Panc1 (cell line): Measurements from ENCODE around the gene SMPD1. TPM values are rescaled to one million over a fixed set of nuclear protein-coding genes. Genes with fewer than 3 reads are reported as not detected.

Experiments
- ATAC-seq: fragments of 200-7000 bp; cut with Tn5 transposase; 2 replicates; pipeline ENCODE4 v1.9.1; 2020; ENCODE audit warnings: mild to moderate bottlenecking, moderate library complexity
- BruUV-seq: library from RNA; stranded (reverse); fragments of 400-500 nt; replicated peaks from 2 replicates; lab custom pipeline; 2021; lab: Mats Ljungman, UMichigan
- CTCF ChIA-PET: fragments of 300-600 bp; sonication (Branson Sonifier 250); formaldehyde crosslinking; loops from one replicate; lab custom pipeline; 2022; ENCODE audit warnings: antibody characterized with exemption; lab: Charles Lee
- POLR2A ChIA-PET: fragments of 300-600 bp; sonication (Branson Sonifier 250); formaldehyde crosslinking; loops from one replicate; lab custom pipeline; 2022; ENCODE audit warnings: antibody characterized with exemption; lab: Charles Lee
- DNase-seq: peaks from one replicate; pipeline ENCODE4 v3.0.0-alpha.2; 2010; ENCODE audit warnings: low read depth, low spot score
- H3K27ac ChIP-seq: 2 replicates; pipeline ENCODE4 v1.5.1; 2011; ENCODE audit warnings: mild to moderate bottlenecking, low read length, inconsistent platforms
- H3K27me3 ChIP-seq: fragments of 200-500 bp; sonication (Bioruptor generic); 2 replicates; pipeline ENCODE4 v1.6.0; 2014; ENCODE audit warnings: low read length, inconsistent platforms; ENCODE audit not compliant: control insufficient read depth, insufficient read depth
- H3K36me3 ChIP-seq: fragments of 200-500 bp; sonication (Bioruptor generic); 2 replicates; pipeline ENCODE4 v1.5.1; 2014; ENCODE audit warnings: inconsistent platforms, mild to moderate bottlenecking, low read length, moderate library complexity; ENCODE audit not compliant: control insufficient read depth, insufficient read depth
- H3K4me1 ChIP-seq: 2 replicates; pipeline ENCODE4 v1.5.1; 2011; ENCODE audit warnings: inconsistent platforms, mild to moderate bottlenecking, low read length, moderate library complexity; ENCODE audit not compliant: control insufficient read depth, insufficient read depth
- H3K4me3 ChIP-seq, 2 experiments: 2 replicates each; pipeline ENCODE4 v1.5.1; 2011 to 2012; ENCODE audit warnings: low read depth in 2 of 2, low read length in 2 of 2, mild to moderate bottlenecking in 2 of 2, inconsistent platforms in 1 of 2, moderate library complexity in 1 of 2
- H3K9me3 ChIP-seq: fragments of 200-500 bp; sonication (Bioruptor generic); 2 replicates; pipeline ENCODE4 v1.5.1; 2014; ENCODE audit warnings: low read depth, mild to moderate bottlenecking, inconsistent platforms, low read length, moderate library complexity; ENCODE audit not compliant: control insufficient read depth, insufficient read depth
- POLR2AphosphoS5 ChIP-seq: IDR thresholded peaks from 2 replicates; pipeline ENCODE4 v1.6.1; 2012; ENCODE audit warnings: mild to moderate bottlenecking, low read depth, low read length, moderate library complexity
- SIN3A ChIP-seq: IDR thresholded peaks from 2 replicates; pipeline ENCODE4 v1.6.1; 2012; ENCODE audit warnings: low read depth, mild to moderate bottlenecking, low read length, moderate library complexity, borderline replicate concordance; ENCODE audit not compliant: insufficient read depth
- TCF7L2 ChIP-seq: IDR thresholded peaks from 2 replicates; pipeline ENCODE4 v1.6.1; 2011; ENCODE audit warnings: mild to moderate bottlenecking, low read depth, low read length, inconsistent platforms
- in situ Hi-C: cut with HindIII; loops from 2 replicates; pipeline ENCODE4 v1.10.0; 2016; ENCODE audit warnings: low sequenced_read_pairs, low pct_unique_long_range_greater_than_20kb
- intact Hi-C: fragments of 100-400 bp; cut with micrococcal nuclease; formaldehyde crosslinking; loops from one replicate; pipeline ENCODE4 v1.10.0; 2022; ENCODE audit not compliant: unreplicated experiment
- total RNA-seq: library from RNA; stranded (reverse); gene quantifications from one replicate; pipeline ENCODE4 v1.2.1, GENCODE V29; 2021; ENCODE audit not compliant: unreplicated experiment
- TF ChIP-seq, protein P1 (sequence below), 2 experiments: IDR thresholded peaks; 2 replicates each; pipeline ENCODE4 v1.6.1; 2011 to 2012; ENCODE audit warnings: low read depth in 2 of 2, control low read depth in 1 of 2, low read length in 1 of 2, mild to moderate bottlenecking in 1 of 2, moderate library complexity in 1 of 2; ENCODE audit not compliant: insufficient read depth in 1 of 2
- TF ChIP-seq, protein P2 (sequence below): fragments of 450-650 bp; IDR thresholded peaks from 2 replicates; pipeline ENCODE4 v1.5.1; 2017; ENCODE audit warnings: mild to moderate bottlenecking

SMPD1 gene
- total RNA-seq, 1 experiment from 2014 or later: 20.0 TPM

DNA sequence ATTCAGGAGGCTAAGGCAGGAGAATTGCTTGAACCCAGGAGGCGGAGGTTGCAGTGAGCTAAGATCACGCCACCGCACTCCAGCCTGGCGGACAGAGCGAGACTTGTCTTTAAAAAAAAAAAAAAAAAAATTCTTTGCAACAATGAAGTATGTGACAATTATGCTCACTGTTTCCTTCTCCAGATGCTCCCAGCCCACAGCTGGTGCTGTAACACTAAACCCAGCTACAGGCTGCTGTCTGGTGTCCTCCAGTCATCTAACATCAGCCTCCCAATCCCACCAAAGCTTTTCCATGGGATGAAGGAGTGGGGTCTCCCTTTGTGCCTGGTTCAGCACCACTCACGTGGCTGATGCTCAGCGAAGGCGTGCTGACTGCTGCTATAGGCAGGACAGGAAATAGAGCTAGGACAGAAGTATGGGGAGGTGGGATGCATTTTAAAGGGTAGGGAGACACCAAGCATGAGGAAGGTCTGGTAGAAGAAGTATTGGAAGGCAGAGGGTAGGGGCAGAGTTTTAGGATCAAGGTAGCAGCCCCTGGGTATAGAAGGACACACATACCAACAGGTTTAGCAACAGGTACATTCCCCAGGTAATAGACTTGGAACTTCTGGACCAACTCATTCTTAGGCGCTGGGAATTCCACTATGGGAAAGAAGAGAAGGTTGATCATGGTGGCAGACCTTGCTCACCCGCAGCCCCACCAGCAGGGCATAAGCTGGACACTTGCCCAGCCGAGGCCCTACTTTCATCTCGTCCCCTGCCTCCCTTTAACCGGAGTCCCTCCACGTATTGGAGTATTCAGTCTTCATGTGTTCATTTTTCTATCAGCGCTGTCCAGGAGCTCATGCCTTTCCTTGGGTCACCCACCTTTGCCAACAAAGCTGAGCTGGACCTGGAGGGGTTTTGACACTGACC lies 10.4 kb downstream of the SMPD1 start:
- ATAC-seq (no peak), DNase-seq (no peak)
- no TSS peak for BruUV-seq
- ChIA-PET CTCF (interaction anchor here (0.7 kb wide), 1 partner anchor 356 kb away, joined by 6 read pairs; no protein-coding TSS in a partner anchor), POLR2A (no interaction called here)
- Histone ChIP-seq H3K27ac (no peak overlapping the region), H3K4me3 (no peak overlapping the region), H3K4me1 (no peaks in the 10 kb centered on the region), H3K27me3 (no peaks in the 10 kb centered on the region; the same call in 1 of the 2 replicates), H3K36me3 (no peaks in the 10 kb centered on the region), H3K9me3 (no peaks in the 10 kb centered on the region)
- TF ChIP-seq, protein P1, sequence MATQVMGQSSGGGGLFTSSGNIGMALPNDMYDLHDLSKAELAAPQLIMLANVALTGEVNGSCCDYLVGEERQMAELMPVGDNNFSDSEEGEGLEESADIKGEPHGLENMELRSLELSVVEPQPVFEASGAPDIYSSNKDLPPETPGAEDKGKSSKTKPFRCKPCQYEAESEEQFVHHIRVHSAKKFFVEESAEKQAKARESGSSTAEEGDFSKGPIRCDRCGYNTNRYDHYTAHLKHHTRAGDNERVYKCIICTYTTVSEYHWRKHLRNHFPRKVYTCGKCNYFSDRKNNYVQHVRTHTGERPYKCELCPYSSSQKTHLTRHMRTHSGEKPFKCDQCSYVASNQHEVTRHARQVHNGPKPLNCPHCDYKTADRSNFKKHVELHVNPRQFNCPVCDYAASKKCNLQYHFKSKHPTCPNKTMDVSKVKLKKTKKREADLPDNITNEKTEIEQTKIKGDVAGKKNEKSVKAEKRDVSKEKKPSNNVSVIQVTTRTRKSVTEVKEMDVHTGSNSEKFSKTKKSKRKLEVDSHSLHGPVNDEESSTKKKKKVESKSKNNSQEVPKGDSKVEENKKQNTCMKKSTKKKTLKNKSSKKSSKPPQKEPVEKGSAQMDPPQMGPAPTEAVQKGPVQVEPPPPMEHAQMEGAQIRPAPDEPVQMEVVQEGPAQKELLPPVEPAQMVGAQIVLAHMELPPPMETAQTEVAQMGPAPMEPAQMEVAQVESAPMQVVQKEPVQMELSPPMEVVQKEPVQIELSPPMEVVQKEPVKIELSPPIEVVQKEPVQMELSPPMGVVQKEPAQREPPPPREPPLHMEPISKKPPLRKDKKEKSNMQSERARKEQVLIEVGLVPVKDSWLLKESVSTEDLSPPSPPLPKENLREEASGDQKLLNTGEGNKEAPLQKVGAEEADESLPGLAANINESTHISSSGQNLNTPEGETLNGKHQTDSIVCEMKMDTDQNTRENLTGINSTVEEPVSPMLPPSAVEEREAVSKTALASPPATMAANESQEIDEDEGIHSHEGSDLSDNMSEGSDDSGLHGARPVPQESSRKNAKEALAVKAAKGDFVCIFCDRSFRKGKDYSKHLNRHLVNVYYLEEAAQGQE (IDR thresholded peaks at IDR 0.05; ENCODE audit: insufficient read depth in 1 of 2, low read depth in 2 of 2, low read length in 1 of 2): no peak
- TF ChIP-seq TCF7L2 (no peak), POLR2AphosphoS5 (no peak)
- intact Hi-C loops (no loop called here), in situ Hi-C loops (no loop called here)

DNA sequence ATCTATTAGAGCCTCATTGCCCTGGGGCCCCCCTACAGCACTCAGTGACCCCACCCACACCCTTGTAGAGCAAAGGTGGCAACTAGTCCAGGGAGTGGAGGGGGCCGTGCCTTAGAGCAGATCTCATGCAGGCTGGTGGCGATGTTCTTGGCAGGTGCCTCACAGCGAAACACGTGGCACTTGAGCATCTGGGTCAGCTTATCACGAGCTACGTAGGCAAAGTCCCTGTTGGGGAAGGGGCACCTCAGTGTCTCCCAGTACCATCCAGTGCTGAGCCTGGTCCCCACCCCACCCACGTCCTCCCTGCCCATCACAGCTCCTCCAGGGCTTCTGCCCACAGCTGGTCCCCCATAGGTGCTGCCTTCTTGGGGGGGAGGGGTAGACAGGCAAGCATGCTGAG lies 11.2 kb downstream of the SMPD1 start:
- ATAC-seq (no peak), DNase-seq (no peak)
- H3K4me3 ChIP-seq: no peak overlapping the region
- CTCF ChIA-PET: interaction anchor here (1.3 kb wide), 1 partner anchor 22 kb away, joined by 5 read pairs; no protein-coding TSS in a partner anchor
- POLR2A ChIA-PET: no interaction called here
- H3K27me3 ChIP-seq: no peaks in the 10 kb centered on the region; the same call in 1 of the 2 replicates
- no TSS peak for BruUV-seq
- no peaks in the 10 kb centered on the region for H3K4me1 ChIP-seq
- H3K27ac ChIP-seq: no peak overlapping the region
- H3K9me3 ChIP-seq: no peaks in the 10 kb centered on the region
- H3K36me3 ChIP-seq: no peaks in the 10 kb centered on the region
- in situ Hi-C loops: no loop called here
- no peak for TF ChIP-seq TCF7L2
- intact Hi-C loops: no loop called here

DNA sequence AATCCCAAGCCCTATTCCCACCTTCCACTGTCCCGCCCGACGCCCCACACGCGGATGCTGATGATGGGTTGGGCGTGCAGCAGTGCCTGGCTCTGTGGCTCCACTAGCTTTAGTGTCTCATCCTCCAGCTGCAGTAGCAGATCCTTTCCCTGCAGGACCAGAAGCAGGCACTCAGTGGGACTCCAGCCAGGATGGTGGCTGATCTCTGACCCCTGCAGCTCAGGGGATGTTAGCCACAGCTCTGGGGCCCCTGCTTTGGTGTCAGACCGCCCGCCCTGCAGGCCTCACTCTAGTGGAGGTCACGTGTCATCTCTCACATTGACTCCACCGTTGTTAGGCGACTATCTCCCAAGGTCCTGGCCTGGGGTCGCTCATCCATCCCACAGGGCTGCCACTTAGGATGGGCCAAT lies 11.8 kb downstream of the SMPD1 start:
- TF ChIP-seq POLR2AphosphoS5: no peak
- TF ChIP-seq, protein P2, sequence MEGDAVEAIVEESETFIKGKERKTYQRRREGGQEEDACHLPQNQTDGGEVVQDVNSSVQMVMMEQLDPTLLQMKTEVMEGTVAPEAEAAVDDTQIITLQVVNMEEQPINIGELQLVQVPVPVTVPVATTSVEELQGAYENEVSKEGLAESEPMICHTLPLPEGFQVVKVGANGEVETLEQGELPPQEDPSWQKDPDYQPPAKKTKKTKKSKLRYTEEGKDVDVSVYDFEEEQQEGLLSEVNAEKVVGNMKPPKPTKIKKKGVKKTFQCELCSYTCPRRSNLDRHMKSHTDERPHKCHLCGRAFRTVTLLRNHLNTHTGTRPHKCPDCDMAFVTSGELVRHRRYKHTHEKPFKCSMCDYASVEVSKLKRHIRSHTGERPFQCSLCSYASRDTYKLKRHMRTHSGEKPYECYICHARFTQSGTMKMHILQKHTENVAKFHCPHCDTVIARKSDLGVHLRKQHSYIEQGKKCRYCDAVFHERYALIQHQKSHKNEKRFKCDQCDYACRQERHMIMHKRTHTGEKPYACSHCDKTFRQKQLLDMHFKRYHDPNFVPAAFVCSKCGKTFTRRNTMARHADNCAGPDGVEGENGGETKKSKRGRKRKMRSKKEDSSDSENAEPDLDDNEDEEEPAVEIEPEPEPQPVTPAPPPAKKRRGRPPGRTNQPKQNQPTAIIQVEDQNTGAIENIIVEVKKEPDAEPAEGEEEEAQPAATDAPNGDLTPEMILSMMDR: no peak
- no peak for TF ChIP-seq TCF7L2
- TF ChIP-seq, protein P1 (IDR thresholded peaks at IDR 0.05; ENCODE audit: insufficient read depth in 1 of 2, low read depth in 2 of 2, low read length in 1 of 2): no peak
- no peak for TF ChIP-seq SIN3A
- POLR2A ChIA-PET: no interaction called here
- Histone ChIP-seq H3K4me1 (no peaks in the 10 kb centered on the region), H3K9me3 (no peaks in the 10 kb centered on the region), H3K36me3 (no peaks in the 10 kb centered on the region), H3K27me3 (no peaks in the 10 kb centered on the region; the same call in 1 of the 2 replicates), H3K27ac (no peak overlapping the region), H3K4me3 (no peak overlapping the region)
- BruUV-seq: no TSS peak
- ATAC-seq (no peak), DNase-seq (no peak)
- intact Hi-C loops (no loop called here), in situ Hi-C loops (no loop called here)
- CTCF ChIA-PET: interaction anchor here (1.3 kb wide), 1 partner anchor 23 kb away, joined by 5 read pairs; no protein-coding TSS in a partner anchor
